HG03025 (cell line): ENCODE results near the gene DUSP22.
"Not testable (repeated sequence)": the region's sequence is repeated elsewhere in the genome, so short reads cannot be mapped to it uniquely, and the experiment has no call there.

Source experiments
- ATAC-seq: cut with Tn5 transposase; IDR thresholded peaks from one replicate; pipeline ENCODE4 v1.9.1; 2021; ENCODE audit warnings: mild to moderate bottlenecking, moderate library complexity; ENCODE audit not compliant: unreplicated experiment, low FRiP score

DUSP22 gene

GRCh38 chr6:376827-377640 lies 84.7 kb downstream of the DUSP22 start:
- ATAC-seq, result no peak

GRCh38 chr6:377641-378020 lies 85.3 kb downstream of the DUSP22 start:
- ATAC-seq, result not testable (repeated sequence)

GRCh38 chr6:378090-378957 lies 86.0 kb downstream of the DUSP22 start:
- ATAC-seq, result no peak

GRCh38 chr6:378958-379409 lies 86.7 kb downstream of the DUSP22 start:
- no peak for ATAC-seq

GRCh38 chr6:379410-380181 lies 87.3 kb downstream of the DUSP22 start:
- ATAC-seq, result no peak

- ATAC-seq, result no peak
These were observed 88.2 kb downstream of the DUSP22 start for GRCh38 chr6:380234-381218.

- ATAC-seq, result no peak
These were observed 89.6 kb downstream of the DUSP22 start for GRCh38 chr6:381742-382461.

- ATAC-seq, result no peak
These were observed 90.9 kb downstream of the DUSP22 start for GRCh38 chr6:382883-383810.

- no peak for ATAC-seq
These were observed 91.6 kb downstream of the DUSP22 start for GRCh38 chr6:383856-384255.

- ATAC-seq, result no peak
These were observed 92.6 kb downstream of the DUSP22 start for GRCh38 chr6:384898-385297.

- no peak for ATAC-seq
These were observed 93.3 kb downstream of the DUSP22 start for GRCh38 chr6:385614-386013.

- ATAC-seq, result no peak
These were observed 94.5 kb downstream of the DUSP22 start for GRCh38 chr6:386688-387266.

GRCh38 chr6:387293-387741 lies 95.0 kb downstream of the DUSP22 start:
- no peak for ATAC-seq

GRCh38 chr6:388202-388903 lies 96.1 kb downstream of the DUSP22 start:
- no peak for ATAC-seq

- no peak for ATAC-seq
These were observed 96.9 kb downstream of the DUSP22 start for GRCh38 chr6:389143-389542.

GRCh38 chr6:389622-390021 lies 97.3 kb downstream of the DUSP22 start:
- ATAC-seq, result no peak
